Muscle of leg (tissue), 11 donors: Measurements from ENCODE around the gene ARID5A. TPM values are rescaled to one million over a fixed set of nuclear protein-coding genes. Genes with fewer than 3 reads are reported as not detected.

Experiments
- DNase-seq: peaks from one replicate; pipeline ENCODE4 v3.0.0; 2013
- H3K27ac ChIP-seq: one replicate; pipeline ENCODE4 v1.5.1; 2013; ENCODE audit warnings: mild to moderate bottlenecking, low read length, control low read depth
- H3K27me3 ChIP-seq: one replicate; pipeline ENCODE4 v1.6.1; 2013; ENCODE audit warnings: low read length; ENCODE audit not compliant: control insufficient read depth, insufficient read depth
- H3K36me3 ChIP-seq: one replicate; pipeline ENCODE4 v1.6.1; 2013; ENCODE audit warnings: low read length; ENCODE audit not compliant: control insufficient read depth, insufficient read depth
- H3K4me1 ChIP-seq: one replicate; pipeline ENCODE4 v1.6.1; 2013; ENCODE audit warnings: low read length; ENCODE audit not compliant: control insufficient read depth, insufficient read depth
- H3K4me3 ChIP-seq: one replicate; pipeline ENCODE4 v1.5.1; 2013; ENCODE audit warnings: low read length, control low read depth
- H3K9me3 ChIP-seq: replicated peaks from 2 replicates; pipeline ENCODE4 v1.6.1; 2013; ENCODE audit warnings: low read depth, low read length; ENCODE audit not compliant: control insufficient read depth
- WGBS: methylation state at CpG from one replicate; pipeline ENCODE4 v1.1.5; 2013; ENCODE audit warnings: missing lambda C conversion rate; ENCODE audit not compliant: insufficient coverage; 5-methylcytosine and 5-hydroxymethylcytosine counted together
- polyA plus RNA-seq, 8 donors: library from polyadenylated mRNA; unstranded; fragments of 120-200 nt; gene quantifications; one replicate each; pipeline versions ENCODE4 v1.2.1 to v1.2.3, GENCODE V29; 2013; ENCODE audit warnings: inconsistent platforms in 1 of 8, low replicate concordance in 1 of 8; ENCODE audit not compliant: insufficient read length in 8 of 8, insufficient read depth in 1 of 8
- total RNA-seq: library from RNA; stranded (reverse); fragments of 120-200 nt; gene quantifications from one replicate; pipeline ENCODE4 v1.2.4, GENCODE V29; 2013

The ARID5A gene
- total and polyA plus RNA-seq, 9 donors: 10.8 to 26.7 (median 22.6) TPM

DNA sequence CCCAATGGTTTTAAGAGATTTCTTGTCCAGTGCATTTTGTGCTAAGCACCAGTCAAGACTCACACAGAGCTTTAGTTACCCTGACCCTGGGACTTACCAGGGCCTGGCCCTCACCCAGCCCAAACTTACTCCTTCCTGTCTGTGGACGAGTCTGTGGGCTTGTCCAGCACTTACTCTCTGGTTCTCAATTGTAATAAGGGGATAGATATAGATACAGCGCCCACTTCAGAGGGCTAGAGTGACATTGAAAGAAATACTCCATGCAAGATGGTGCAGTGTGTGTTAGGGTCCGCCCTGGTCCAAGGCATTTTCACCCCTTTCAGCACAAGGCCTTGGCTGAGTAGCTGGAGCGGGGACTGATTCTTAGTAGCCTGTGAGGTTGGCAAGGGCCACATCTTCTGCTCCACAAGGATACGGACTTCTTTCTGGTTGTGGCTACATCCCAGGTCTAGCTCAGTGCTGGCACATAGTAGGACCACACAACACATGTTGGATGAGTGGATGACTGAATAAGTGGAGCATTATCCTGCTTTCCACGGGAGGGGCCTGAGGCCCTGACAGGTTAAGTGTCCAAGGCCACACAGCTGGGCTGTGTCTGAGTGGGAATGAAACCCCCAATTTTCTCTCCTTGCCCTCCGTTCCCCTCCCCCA is 3.8 kb upstream of the ARID5A start:
- Histone ChIP-seq H3K4me1 (peaks cover 90% of the 10 kb centered on the region), H3K27me3 (peaks cover 6% of the 10 kb centered on the region), H3K4me3 (no peak overlapping the region), H3K9me3 (no peaks in the 10 kb centered on the region), H3K27ac (peak overlapping the region; percentile 88), H3K36me3 (no peaks in the 10 kb centered on the region)
- DNase-seq: no peak
- WGBS: 95% methylated on average over 3 of the region's 7 CpGs

DNA sequence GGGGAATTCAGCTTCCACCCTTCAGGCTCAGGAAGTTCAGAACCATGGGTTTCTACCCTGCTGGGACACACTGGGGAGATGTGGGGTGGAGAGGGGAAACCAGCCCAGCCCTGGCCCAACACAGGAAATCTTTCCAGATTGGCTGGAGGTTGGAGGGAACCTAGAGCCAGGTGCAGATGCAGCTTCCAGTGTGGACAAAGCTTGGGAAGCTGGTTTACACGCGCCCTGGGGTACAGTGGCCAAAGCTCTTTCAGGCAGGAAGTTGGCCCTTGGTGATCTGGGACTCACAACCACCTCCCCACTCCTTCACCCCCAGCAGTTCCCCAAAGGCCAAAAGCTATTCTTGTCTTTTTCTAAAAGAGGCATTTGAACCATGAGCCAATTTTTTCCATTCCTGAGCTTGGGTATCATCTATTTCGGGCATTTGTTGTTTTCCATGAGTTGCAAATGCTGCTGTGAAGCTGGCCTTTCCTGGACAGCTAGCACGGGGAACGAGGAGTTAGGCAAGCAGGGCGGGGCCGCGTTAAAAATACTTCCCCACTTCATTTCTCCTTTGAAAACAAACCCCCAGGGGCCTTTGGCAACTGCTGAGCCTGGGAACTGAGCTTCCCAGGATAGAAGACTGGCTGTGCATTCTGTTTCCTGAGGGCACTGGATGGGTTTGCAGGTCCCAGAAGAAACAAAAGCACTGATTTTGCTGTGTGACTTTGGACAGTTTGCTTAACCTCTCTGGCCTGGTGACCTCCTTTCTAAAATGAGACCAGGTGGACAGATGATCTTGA is 3.1 kb upstream of the ARID5A start:
- H3K9me3 ChIP-seq: no peaks in the 10 kb centered on the region
- no peak overlapping the region for H3K4me3 ChIP-seq
- peak; percentile 91 for DNase-seq
- H3K27ac ChIP-seq: peak overlapping the region; percentile 88
- H3K27me3 ChIP-seq: peaks cover 13% of the 10 kb centered on the region
- 48% methylated on average over 3 of the region's 8 CpGs for WGBS
- H3K36me3 ChIP-seq: no peaks in the 10 kb centered on the region
- H3K4me1 ChIP-seq: peaks cover 90% of the 10 kb centered on the region

DNA sequence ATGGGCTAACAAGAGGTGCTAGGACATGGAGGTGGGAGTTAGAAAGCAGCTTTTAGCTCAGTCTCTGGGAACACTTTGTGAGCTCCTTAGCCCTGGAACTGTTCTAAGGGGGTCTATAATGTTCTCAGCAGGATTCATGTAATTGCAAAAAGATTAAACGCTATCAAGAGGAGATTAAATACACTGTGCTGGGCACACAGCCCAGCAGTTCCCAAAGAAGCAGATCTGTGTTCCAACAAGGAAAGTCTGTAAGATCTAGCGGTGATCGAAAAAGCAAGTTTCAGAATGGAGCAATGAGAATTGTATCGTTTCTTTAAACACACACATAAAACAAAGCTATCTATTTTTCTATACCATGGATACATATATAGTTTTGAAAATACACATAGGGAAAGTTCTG is 2.4 kb upstream of the ARID5A start:
- Histone ChIP-seq H3K9me3 (no peaks in the 10 kb centered on the region), H3K4me3 (no peak overlapping the region), H3K27me3 (peaks cover 19% of the 10 kb centered on the region), H3K36me3 (no peaks in the 10 kb centered on the region), H3K4me1 (peaks cover 90% of the 10 kb centered on the region), H3K27ac (peak overlapping the region; percentile 88)
- DNase-seq: peak; percentile 63
- no CpG with 5 or more reads among the region's 4 CpGs for WGBS

DNA sequence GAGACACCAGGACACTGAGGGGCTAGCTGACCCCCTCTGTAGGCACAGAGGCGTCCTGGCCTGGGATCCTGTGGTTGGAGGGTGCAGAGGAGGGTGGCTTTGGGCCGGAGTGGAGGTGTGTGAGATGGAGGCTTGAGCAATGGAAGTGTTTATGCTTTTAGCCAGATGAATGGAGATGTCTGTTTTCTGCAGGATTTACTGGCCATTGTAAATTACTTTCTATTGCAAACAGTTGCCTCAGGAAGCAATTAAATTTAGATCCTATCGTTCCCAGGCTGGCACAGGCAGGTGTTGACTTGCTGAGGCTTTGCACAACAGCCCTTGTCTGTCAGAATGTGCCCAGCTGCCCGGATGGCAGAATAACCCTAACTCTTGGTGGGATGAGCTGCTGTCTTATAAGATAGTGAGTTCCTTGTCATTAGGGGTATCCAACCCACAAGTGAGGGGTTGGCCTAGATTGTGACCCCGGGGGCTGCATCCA is 1.8 kb upstream of the ARID5A start:
- no peaks in the 10 kb centered on the region for H3K36me3 ChIP-seq
- no peak for DNase-seq
- no peaks in the 10 kb centered on the region for H3K9me3 ChIP-seq
- 11% methylated on average over 1 of the region's 5 CpGs for WGBS
- peaks cover 24% of the 10 kb centered on the region for H3K27me3 ChIP-seq
- H3K4me3 ChIP-seq: no peak overlapping the region
- peak overlapping the region; percentile 88 for H3K27ac ChIP-seq
- H3K4me1 ChIP-seq: peaks cover 90% of the 10 kb centered on the region

DNA sequence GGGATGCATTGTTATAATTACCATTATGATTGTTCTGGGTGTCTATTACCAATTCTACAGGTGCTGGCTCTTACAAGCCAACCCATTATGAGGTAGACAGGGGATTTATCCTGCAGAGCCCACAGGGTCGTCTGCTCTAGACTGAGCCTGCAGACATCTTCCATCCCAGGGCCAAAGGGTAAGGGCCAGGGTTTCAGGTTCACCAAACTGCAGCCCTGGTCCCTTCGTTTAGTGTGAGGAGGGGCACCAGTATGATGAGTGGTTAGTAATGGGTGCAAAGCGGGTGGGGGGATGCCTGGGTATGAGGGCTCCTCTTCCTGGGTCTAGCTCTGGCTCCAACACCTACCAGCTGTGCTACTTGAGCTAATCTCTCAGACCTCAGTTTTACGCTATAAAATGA is 1.2 kb upstream of the ARID5A start:
- no peaks in the 10 kb centered on the region for H3K9me3 ChIP-seq
- peaks cover 26% of the 10 kb centered on the region for H3K27me3 ChIP-seq
- WGBS: no CpG with 5 or more reads among the region's 4 CpGs
- no peak for DNase-seq
- H3K36me3 ChIP-seq: no peaks in the 10 kb centered on the region
- H3K27ac ChIP-seq: no peak overlapping the region
- H3K4me1 ChIP-seq: peaks cover 90% of the 10 kb centered on the region
- no peak overlapping the region for H3K4me3 ChIP-seq

DNA sequence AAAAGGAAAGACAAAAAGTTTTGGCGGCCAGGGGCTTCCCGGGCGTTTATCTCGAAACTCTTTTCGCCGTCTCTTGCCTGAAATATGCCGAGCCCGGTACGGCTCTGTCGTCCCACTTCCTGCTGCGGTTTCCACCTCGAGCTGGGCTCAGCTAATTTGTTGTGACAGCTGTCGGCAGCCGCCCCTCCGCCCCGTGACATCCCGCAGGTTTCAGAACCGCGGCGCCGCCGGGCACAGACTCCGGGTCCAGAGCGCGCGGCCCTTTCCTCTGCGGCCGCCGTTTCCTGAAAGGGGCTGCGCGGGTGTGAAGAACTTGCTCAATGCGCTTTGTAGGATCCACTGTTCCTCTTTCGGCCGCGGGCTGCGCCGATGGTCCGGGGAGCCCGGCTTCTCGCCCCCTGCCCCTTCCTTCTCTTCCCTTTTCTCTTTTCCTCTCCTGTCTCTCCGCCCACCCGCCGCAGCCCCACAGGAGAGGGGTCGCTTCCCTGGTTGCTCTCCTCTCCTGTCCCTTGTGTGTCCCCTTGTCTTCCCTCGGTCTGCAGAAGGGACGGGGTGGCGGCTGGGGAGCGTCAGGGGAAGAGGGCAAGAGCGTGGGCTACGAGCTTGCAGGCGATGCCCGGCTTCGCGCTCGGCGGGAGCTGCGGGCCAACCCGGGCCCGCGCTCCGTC is 648 bp downstream of the ARID5A start:
- WGBS: under 1% methylated on average over 59 of the region's 61 CpGs
- Histone ChIP-seq H3K9me3 (no peaks in the 10 kb centered on the region), H3K27ac (peak overlapping the region; percentile 84), H3K4me1 (peaks cover 73% of the 10 kb centered on the region), H3K27me3 (peaks cover 26% of the 10 kb centered on the region), H3K36me3 (no peaks in the 10 kb centered on the region), H3K4me3 (peak overlapping the region; percentile 82)
- DNase-seq: peak; percentile 77

DNA sequence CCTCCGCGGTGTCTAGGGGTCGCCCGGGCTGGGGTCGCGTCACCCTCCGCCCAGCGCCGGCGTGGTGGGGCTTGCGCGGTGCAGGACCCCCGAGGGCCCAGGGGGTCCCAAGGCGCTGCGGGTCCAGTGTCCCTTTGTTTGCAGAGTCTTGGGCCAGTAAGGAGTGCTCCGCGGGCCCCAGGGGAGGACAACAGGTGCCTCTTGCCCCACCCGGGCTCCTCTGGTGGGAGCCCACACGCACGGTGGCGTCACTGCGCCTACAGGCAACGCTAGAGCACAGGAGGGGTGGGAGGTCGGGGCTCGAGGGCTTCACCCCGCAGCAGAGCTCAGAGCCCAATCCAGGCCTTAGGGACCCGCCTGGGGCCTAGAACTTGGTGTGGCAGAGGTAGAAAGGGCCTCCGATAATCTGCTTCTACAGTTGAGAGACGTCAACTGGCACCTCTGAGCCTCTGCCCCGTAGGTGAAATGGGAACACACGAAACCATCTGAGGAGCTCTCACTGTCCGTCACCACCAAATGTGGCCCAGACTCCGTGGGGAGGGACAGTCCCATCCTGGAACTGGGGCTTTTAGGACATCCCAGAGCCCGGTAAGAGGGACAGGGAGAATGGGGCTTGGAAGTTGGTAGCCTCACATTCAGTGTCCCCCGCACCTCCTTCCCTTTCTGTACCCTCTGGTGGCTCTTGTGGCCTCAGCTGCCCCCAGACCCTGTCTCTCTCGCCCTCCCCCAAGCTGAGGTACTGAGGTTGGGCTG is 1.4 kb downstream of the ARID5A start:
- Histone ChIP-seq H3K27ac (peak overlapping the region; percentile 59), H3K4me3 (peak overlapping the region; percentile 82), H3K27me3 (peaks cover 26% of the 10 kb centered on the region), H3K36me3 (peaks cover 3% of the 10 kb centered on the region), H3K4me1 (peaks cover 66% of the 10 kb centered on the region), H3K9me3 (no peaks in the 10 kb centered on the region)
- 6% methylated on average over 31 of the region's 36 CpGs for WGBS
- DNase-seq: peak; percentile 45

DNA sequence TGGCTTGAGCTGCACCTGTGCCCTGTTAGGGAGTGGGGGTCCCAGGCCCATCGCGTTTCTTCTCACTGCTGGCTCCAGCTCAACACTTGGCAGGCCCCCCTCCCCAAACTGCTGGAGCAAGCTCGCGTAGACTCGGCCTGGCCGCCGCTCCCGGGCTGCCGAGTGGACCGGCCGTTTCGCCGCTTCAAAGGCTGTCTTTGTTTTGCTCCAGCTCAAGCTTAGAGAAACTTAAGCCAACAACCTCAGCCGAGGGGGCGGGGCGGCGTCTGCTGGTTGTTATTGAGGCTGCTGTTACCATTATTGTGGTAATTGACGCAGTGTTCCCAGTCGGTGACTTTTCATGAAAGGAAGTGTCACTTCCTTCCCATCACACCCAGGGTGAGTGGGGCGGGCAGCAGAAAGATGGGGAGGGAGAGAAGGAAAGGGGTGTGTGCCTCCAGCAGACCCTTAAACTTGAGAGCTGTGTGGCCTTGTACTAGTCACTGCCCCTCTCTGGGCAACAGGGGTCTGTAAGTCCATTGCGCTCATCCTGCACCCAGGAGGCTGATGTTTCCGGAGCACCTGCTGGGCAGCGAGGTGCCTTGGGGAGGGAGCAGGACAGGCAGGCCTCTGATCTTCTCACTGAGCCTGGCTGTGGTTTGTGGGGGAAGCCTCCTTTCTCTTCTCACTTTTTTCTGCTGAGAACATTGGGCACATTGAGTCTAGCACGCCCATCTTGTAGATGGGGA is 2.1 kb downstream of the ARID5A start:
- WGBS: 9% methylated on average over 14 of the region's 24 CpGs
- Histone ChIP-seq H3K4me1 (peaks cover 58% of the 10 kb centered on the region), H3K9me3 (no peaks in the 10 kb centered on the region), H3K27ac (peak overlapping the region; percentile 59), H3K36me3 (peaks cover 8% of the 10 kb centered on the region), H3K27me3 (peaks cover 26% of the 10 kb centered on the region), H3K4me3 (peak overlapping the region; percentile 82)
- peak; percentile 77 for DNase-seq

DNA sequence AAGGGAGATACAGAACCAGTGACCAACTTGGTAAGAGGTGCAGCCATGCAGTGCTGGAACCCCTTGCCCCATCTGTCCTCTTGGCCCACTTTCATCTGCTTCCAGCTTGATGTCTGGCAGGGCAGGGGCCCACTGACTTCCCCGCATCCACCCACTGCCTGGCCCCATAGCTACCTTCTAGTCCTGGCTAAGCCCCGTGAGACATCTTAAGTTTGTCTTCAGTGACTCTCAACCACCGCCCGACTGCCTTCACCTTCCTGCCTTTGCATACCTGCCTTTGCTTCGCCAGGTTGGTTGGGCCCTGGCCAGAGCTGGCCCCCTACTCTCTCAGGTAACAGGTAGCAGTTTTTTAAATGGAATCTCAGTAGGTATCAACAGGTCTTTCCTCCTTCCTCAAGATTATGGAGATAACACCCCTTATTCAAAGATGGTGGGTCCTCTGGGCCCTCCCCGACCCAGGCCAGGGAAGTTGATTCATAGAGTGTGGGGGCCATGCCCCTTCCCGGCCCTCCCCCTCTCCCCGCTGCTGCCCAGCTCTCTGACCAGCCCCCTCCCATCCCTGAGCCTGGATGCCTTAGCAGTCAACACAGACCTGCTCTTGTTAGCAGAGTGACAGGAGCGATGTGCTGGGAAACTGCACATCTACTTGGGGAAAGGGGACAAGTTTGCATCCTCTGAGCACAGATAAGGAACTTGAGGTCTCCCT is 2.8 kb downstream of the ARID5A start:
- DNase-seq: no peak
- 84% methylated on average over 6 of the region's 9 CpGs for WGBS
- no peaks in the 10 kb centered on the region for H3K9me3 ChIP-seq
- H3K27ac ChIP-seq: peak overlapping the region; percentile 3
- H3K27me3 ChIP-seq: peaks cover 26% of the 10 kb centered on the region
- peaks cover 51% of the 10 kb centered on the region for H3K4me1 ChIP-seq
- no peak overlapping the region for H3K4me3 ChIP-seq
- peaks cover 8% of the 10 kb centered on the region for H3K36me3 ChIP-seq
